ENCODE results near the gene ZNF787.

Gene ZNF787

GRCh38 chr19:56144376-56144775 is 23.3 kb upstream of the ZNF787 start:
- DNase-seq (ENCODE audit: low spot score) = peak; percentile 34

- peak; percentile 83 for DNase-seq (ENCODE audit: low spot score)
Measured at GRCh38 chr19:56142897-56143434, 21.9 kb upstream of the ZNF787 start.

- peak; percentile 97 for DNase-seq (ENCODE audit: low spot score)
Measured at GRCh38 chr19:56142087-56142787, 21.1 kb upstream of the ZNF787 start.

GRCh38 chr19:56141417-56141993 is 20.4 kb upstream of the ZNF787 start:
- no peak for DNase-seq (ENCODE audit: low spot score)

- peak; percentile 99 for DNase-seq (ENCODE audit: low spot score)
Measured at GRCh38 chr19:56140583-56141416, 19.7 kb upstream of the ZNF787 start, which contains the start of gene ZNF444. TSS of gene ZNF444 (plus strand) at chr19:56141287. CDS start at chr19:56146912, 5,625 bp downstream.

- peak; percentile 15 for DNase-seq (ENCODE audit: low spot score)
Measured at GRCh38 chr19:56139847-56140582, 18.9 kb upstream of the ZNF787 start.

GRCh38 chr19:56138069-56138468 is 17.0 kb upstream of the ZNF787 start:
- no peak for DNase-seq (ENCODE audit: low spot score)

GRCh38 chr19:56137405-56137804 is 16.3 kb upstream of the ZNF787 start:
- DNase-seq (ENCODE audit: low spot score) = no peak

- DNase-seq (ENCODE audit: low spot score) = no peak
Measured at GRCh38 chr19:56136362-56136761, 15.3 kb upstream of the ZNF787 start.

GRCh38 chr19:56134654-56134921 is 13.5 kb upstream of the ZNF787 start:
- DNase-seq (ENCODE audit: low spot score) = no peak

GRCh38 chr19:56133858-56134653 is 13.0 kb upstream of the ZNF787 start:
- no peak for DNase-seq (ENCODE audit: low spot score)

- no peak for DNase-seq (ENCODE audit: low spot score)
Measured at GRCh38 chr19:56132316-56132822, 11.3 kb upstream of the ZNF787 start.

GRCh38 chr19:56131651-56132050 is 10.6 kb upstream of the ZNF787 start:
- DNase-seq (ENCODE audit: low spot score) = no peak

- DNase-seq (ENCODE audit: low spot score) = no peak
Measured at GRCh38 chr19:56130006-56130405, 8.9 kb upstream of the ZNF787 start.

GRCh38 chr19:56126983-56127780 is 6.1 kb upstream of the ZNF787 start:
- no peak for DNase-seq (ENCODE audit: low spot score)

GRCh38 chr19:56125806-56126590 is 4.9 kb upstream of the ZNF787 start:
- no peak for DNase-seq (ENCODE audit: low spot score)

GRCh38 chr19:56124578-56124977 is 3.5 kb upstream of the ZNF787 start:
- no peak for DNase-seq (ENCODE audit: low spot score)

GRCh38 chr19:56123266-56123891 is 2.3 kb upstream of the ZNF787 start:
- no peak for DNase-seq (ENCODE audit: low spot score)
